ENCODE data around the gene NDUFC2. TPM values are rescaled to one million over a fixed set of nuclear protein-coding genes. Genes with fewer than 3 reads are reported as not detected.

NDUFC2 gene
- total RNA-seq, 4 donors from 2014 or later: 205 to 342 (median 228) TPM

GRCh38 chr11:78040691-78041379 is 38.8 kb downstream of the NDUFC2 start:
- no peaks in the 10 kb centered on the region for H3K9me3 ChIP-seq
- intact Hi-C loops (cut with DNase I): no loop called here
- no peaks in the 10 kb centered on the region for H3K36me3 ChIP-seq
- no peak overlapping the region for H3K4me3 ChIP-seq (replicated peaks in 1 of 3)
- 72 to 78% methylated on average over 15 of the region's 15 CpGs for whole genome bisulfite sequencing, 2 donors
- peak overlapping the region; percentile 66 to 82 (median 68) for H3K27ac ChIP-seq
- DNase-seq: peak; percentile 47 to 51
- TF ChIP-seq POLR2A (IDR thresholded peaks at IDR 0.05): no peak
- TF ChIP-seq, protein P1, sequence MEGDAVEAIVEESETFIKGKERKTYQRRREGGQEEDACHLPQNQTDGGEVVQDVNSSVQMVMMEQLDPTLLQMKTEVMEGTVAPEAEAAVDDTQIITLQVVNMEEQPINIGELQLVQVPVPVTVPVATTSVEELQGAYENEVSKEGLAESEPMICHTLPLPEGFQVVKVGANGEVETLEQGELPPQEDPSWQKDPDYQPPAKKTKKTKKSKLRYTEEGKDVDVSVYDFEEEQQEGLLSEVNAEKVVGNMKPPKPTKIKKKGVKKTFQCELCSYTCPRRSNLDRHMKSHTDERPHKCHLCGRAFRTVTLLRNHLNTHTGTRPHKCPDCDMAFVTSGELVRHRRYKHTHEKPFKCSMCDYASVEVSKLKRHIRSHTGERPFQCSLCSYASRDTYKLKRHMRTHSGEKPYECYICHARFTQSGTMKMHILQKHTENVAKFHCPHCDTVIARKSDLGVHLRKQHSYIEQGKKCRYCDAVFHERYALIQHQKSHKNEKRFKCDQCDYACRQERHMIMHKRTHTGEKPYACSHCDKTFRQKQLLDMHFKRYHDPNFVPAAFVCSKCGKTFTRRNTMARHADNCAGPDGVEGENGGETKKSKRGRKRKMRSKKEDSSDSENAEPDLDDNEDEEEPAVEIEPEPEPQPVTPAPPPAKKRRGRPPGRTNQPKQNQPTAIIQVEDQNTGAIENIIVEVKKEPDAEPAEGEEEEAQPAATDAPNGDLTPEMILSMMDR (IDR thresholded peaks at IDR 0.05): no peak
- H3K27me3 ChIP-seq: no peaks in the 10 kb centered on the region
- peaks cover 14 to 32% of the 10 kb centered on the region in 2 donors for H3K4me1 ChIP-seq

DNA sequence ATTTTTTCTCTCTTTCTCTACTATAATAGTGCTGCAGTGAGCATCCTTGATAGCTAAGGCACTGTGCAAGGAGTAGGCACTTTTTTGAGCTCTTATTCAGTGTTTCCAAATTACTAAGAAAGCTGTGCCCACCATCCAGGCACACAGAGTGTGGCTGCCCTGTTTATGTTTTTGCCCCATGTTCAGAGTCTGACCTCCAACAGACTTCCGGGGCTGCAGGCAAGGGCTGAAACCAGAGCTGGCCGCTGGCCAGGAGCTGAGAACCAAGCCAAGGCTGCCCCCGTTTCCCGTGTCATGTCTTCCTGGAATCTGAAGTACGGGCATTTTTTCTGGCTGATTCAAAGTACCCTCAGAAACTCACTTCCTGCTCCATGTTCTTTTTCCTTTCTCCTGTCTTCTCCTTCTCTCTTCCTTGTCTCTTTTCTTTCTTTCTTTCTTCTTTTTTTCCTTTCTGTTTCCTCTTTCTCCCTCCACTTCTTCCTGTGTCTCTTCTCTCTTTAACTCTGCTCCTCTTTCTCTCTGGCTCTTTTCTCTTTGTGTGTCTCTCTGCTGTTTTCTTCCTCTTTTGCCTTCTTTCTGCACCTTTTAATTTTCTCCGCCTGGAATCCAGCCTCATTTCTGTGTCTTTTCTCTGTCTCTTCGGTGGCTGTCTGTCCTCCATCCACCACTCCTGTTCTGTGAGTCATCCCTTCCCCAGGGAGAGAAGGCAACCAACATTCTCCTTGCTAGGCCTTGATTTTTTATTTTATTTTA is 39.6 kb downstream of the NDUFC2 start:
- Histone ChIP-seq H3K4me1 (peaks cover 14 to 25% of the 10 kb centered on the region in 2 donors), H3K27me3 (no peaks in the 10 kb centered on the region), H3K36me3 (no peaks in the 10 kb centered on the region), H3K27ac (peak overlapping the region; percentile 66 to 82 (median 68)), H3K4me3 (replicated peaks in 1 of 3) (no peak overlapping the region), H3K9me3 (no peaks in the 10 kb centered on the region)
- 18 to 19% methylated on average over 7 of the region's 7 CpGs for WGBS, 2 donors
- TF ChIP-seq, protein P1 (IDR thresholded peaks at IDR 0.05): no peak
- no peak for TF ChIP-seq POLR2A (IDR thresholded peaks at IDR 0.05)
- peak; percentile 81 to 85 for DNase-seq
- intact Hi-C loops (cut with DNase I): no loop called here

DNA sequence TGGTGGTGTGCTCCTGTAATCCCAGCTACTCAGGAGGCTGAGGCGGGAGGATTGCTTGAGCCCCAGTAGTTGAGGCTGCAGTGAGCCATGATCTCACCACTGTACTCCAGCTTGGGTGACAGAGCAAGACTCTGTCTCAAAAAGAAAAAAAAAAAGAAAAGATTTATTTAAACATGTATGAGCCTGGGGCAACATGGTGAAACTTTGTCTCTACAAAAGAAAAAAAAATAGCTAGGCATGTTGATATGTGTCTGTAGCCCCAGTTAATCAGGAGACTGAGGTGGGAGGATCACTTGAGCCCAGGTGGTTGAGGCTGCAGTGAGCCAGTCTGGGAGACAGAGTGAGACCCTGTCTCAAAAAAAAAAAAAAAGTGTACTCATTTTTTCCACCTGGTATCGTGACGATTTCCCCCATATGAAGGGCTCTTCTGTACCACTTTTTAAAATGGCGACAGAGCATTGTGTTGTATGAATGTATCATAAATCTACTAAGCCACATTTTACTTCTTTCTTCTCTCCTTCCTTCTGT is 40.2 kb downstream of the NDUFC2 start:
- no peak for DNase-seq
- 82 to 84% methylated on average over 4 of the region's 4 CpGs for WGBS, 2 donors
- Histone ChIP-seq H3K4me1 (peaks cover 14 to 25% of the 10 kb centered on the region in 2 donors), H3K27me3 (no peaks in the 10 kb centered on the region), H3K27ac (peak overlapping the region; percentile 66 to 82 (median 68)), H3K9me3 (no peaks in the 10 kb centered on the region), H3K36me3 (no peaks in the 10 kb centered on the region), H3K4me3 (replicated peaks in 1 of 3) (no peak overlapping the region)
- TF ChIP-seq, protein P1 (IDR thresholded peaks at IDR 0.05): no peak
- TF ChIP-seq POLR2A (IDR thresholded peaks at IDR 0.05): no peak
- intact Hi-C loops (cut with DNase I): no loop called here

DNA sequence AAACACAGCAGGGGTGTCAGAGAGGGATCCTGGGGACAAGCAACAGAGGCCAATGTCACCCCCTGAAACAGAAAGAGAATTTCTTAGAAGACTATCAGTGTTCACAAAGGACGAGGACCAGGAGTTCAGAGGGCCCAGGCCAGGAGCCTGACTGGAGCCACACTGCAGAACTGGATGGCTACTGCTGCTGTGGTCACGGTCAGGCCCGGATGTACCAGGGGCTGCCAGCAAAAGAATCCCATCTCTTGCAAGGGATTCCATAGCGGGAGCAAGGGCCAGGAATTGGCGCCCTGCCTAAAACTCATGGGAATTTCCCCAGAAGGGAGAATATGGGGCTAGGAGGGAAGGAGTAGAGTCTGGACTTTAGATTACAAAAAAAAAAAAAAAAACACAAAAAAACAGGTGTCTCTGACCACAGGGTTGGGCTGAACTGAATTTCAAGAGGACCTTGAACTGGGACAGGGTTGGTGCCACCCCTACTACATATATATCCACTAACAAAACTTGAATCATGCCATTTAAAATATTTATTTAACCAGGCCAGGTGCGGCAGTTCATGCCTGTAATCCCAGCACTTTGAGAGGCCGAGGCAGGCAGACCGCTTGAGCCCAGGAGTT is 40.9 kb downstream of the NDUFC2 start:
- Histone ChIP-seq H3K27me3 (no peaks in the 10 kb centered on the region), H3K9me3 (no peaks in the 10 kb centered on the region), H3K36me3 (no peaks in the 10 kb centered on the region), H3K27ac (no peak overlapping the region), H3K4me1 (peaks cover 14 to 25% of the 10 kb centered on the region in 2 donors), H3K4me3 (replicated peaks in 1 of 3) (no peak overlapping the region)
- whole genome bisulfite sequencing, 2 donors: 91 to 93% methylated on average over 8 of the region's 8 CpGs
- TF ChIP-seq, protein P1 (IDR thresholded peaks at IDR 0.05): no peak
- TF ChIP-seq POLR2A (IDR thresholded peaks at IDR 0.05): no peak
- peak; percentile 20 to 34 for DNase-seq
- intact Hi-C loops (cut with DNase I): no loop called here
